Measurements from ENCODE around the gene CD34. TPM values are rescaled to one million over a fixed set of nuclear protein-coding genes. Genes with fewer than 3 reads are reported as not detected.

CD34 gene
- total RNA-seq, 2 experiments from 2014 or later: 0.03 to 0.05 TPM

GRCh38 chr1:207903767-207904166 is 7.2 kb downstream of the CD34 start:
- ChIA-PET CTCF (interaction anchor here (0.7 to 1.9 kb wide), 3 partner anchors 35 to 80 kb away, joined by 3 to 7 read pairs (median 5); no protein-coding TSS in a partner anchor), POLR2A (no interaction called here)
- DNase-seq: no peak
- H3K27ac Mint-ChIP-seq: no peak overlapping the region
- H3K36me3 Mint-ChIP-seq (ENCODE audit: low read depth): no peaks in the 10 kb centered on the region
- H3K4me3 Mint-ChIP-seq: no peak overlapping the region
- peaks cover 35% of the 10 kb centered on the region for H3K4me1 Mint-ChIP-seq
- no peaks in the 10 kb centered on the region for H3K9me3 Mint-ChIP-seq
- H3K27me3 Mint-ChIP-seq: peaks cover 5% of the 10 kb centered on the region

GRCh38 chr1:207903053-207903452 is 7.9 kb downstream of the CD34 start:
- Mint-ChIP-seq H3K36me3 (ENCODE audit: low read depth) (no peaks in the 10 kb centered on the region), H3K27ac (no peak overlapping the region), H3K27me3 (peaks cover 5% of the 10 kb centered on the region), H3K4me3 (no peak overlapping the region), H3K4me1 (peaks cover 35% of the 10 kb centered on the region), H3K9me3 (no peaks in the 10 kb centered on the region)
- no peak for DNase-seq
- ChIA-PET CTCF (interaction anchor here (0.7 to 4.8 kb wide), 4 partner anchors 18 to 79 kb away, joined by 3 to 28 read pairs (median 6); no protein-coding TSS in a partner anchor), POLR2A (no interaction called here)

GRCh38 chr1:207902566-207902965 is 8.4 kb downstream of the CD34 start:
- POLR2A ChIA-PET: no interaction called here
- CTCF ChIA-PET: interaction anchor here (4.8 kb wide), 1 partner anchor 18 kb away, joined by 28 read pairs; no protein-coding TSS in a partner anchor
- no peaks in the 10 kb centered on the region for H3K9me3 Mint-ChIP-seq
- DNase-seq: no peak
- H3K36me3 Mint-ChIP-seq (ENCODE audit: low read depth): no peaks in the 10 kb centered on the region
- H3K27ac Mint-ChIP-seq: no peak overlapping the region
- H3K4me3 Mint-ChIP-seq: no peak overlapping the region
- H3K27me3 Mint-ChIP-seq: peaks cover under 1% of the 10 kb centered on the region
- peaks cover 35% of the 10 kb centered on the region for H3K4me1 Mint-ChIP-seq

GRCh38 chr1:207901041-207901653 is 9.8 kb downstream of the CD34 start:
- POLR2A ChIA-PET: no interaction called here
- CTCF ChIA-PET: interaction anchor here (0.7 to 4.8 kb wide), 3 partner anchors 16 to 160 kb away, joined by 3 to 28 read pairs (median 3); no protein-coding TSS in a partner anchor

GRCh38 chr1:207898836-207899235 is 12.1 kb downstream of the CD34 start:
- Mint-ChIP-seq H3K27me3 (peaks cover 4% of the 10 kb centered on the region), H3K36me3 (ENCODE audit: low read depth) (no peaks in the 10 kb centered on the region), H3K4me3 (no peak overlapping the region), H3K27ac (no peak overlapping the region), H3K9me3 (no peaks in the 10 kb centered on the region), H3K4me1 (peaks cover 30% of the 10 kb centered on the region)
- no peak for DNase-seq
- ChIA-PET POLR2A (no interaction called here), CTCF (interaction anchor here (1.1 to 4.8 kb wide), 2 partner anchors 14 to 61 kb away, joined by 3 to 28 read pairs; no protein-coding TSS in a partner anchor)

More at GRCh38 chr1:207901041-207901653, 9.8 kb downstream of the CD34 start:
- H3K36me3 Mint-ChIP-seq (ENCODE audit: low read depth): no peaks in the 10 kb centered on the region
- H3K4me1 Mint-ChIP-seq: peaks cover 35% of the 10 kb centered on the region
- peaks cover under 1% of the 10 kb centered on the region for H3K27me3 Mint-ChIP-seq
- no peak overlapping the region for H3K4me3 Mint-ChIP-seq
- no peaks in the 10 kb centered on the region for H3K9me3 Mint-ChIP-seq
- no peak for DNase-seq
- no peak overlapping the region for H3K27ac Mint-ChIP-seq

- Mint-ChIP-seq H3K4me3 (no peak overlapping the region), H3K36me3 (ENCODE audit: low read depth) (no peaks in the 10 kb centered on the region), H3K27me3 (peaks cover 4% of the 10 kb centered on the region), H3K27ac (no peak overlapping the region), H3K9me3 (no peaks in the 10 kb centered on the region), H3K4me1 (peaks cover 25% of the 10 kb centered on the region)
- POLR2A ChIA-PET: no interaction called here
- DNase-seq: no peak
- CTCF ChIA-PET: interaction anchor here (1.1 to 5.5 kb wide), 4 partner anchors 13 to 65 kb away, joined by 3 to 51 read pairs (median 28); no protein-coding TSS in a partner anchor
Observed at GRCh38 chr1:207898260-207898659, 12.7 kb downstream of the CD34 start.

- Mint-ChIP-seq H3K9me3 (no peaks in the 10 kb centered on the region), H3K27me3 (peaks cover 7% of the 10 kb centered on the region), H3K4me1 (peaks cover 21% of the 10 kb centered on the region), H3K27ac (no peak overlapping the region), H3K4me3 (no peak overlapping the region), H3K36me3 (ENCODE audit: low read depth) (no peaks in the 10 kb centered on the region)
- ChIA-PET CTCF (interaction anchor here (0.5 to 5.5 kb wide), 9 partner anchors 9 to 101 kb away, joined by 3 to 51 read pairs (median 3); no protein-coding TSS in a partner anchor), POLR2A (interaction anchor here (0.8 kb wide), 1 partner anchor 12 kb away, joined by 3 read pairs; no protein-coding TSS in a partner anchor)
- DNase-seq: no peak
Observed at GRCh38 chr1:207897188-207897587, 13.7 kb downstream of the CD34 start.

- CTCF ChIA-PET: interaction anchor here (0.5 to 5.5 kb wide), 9 partner anchors 12 to 102 kb away, joined by 3 to 51 read pairs (median 3); no protein-coding TSS in a partner anchor
- no peaks in the 10 kb centered on the region for H3K36me3 Mint-ChIP-seq (ENCODE audit: low read depth)
- no peak for DNase-seq
- POLR2A ChIA-PET: interaction anchor here (0.8 to 1.4 kb wide), 2 partner anchors 11 to 66 kb away, joined by 3 to 6 read pairs; no protein-coding TSS in a partner anchor
- peaks cover 16% of the 10 kb centered on the region for H3K4me1 Mint-ChIP-seq
- H3K9me3 Mint-ChIP-seq: no peaks in the 10 kb centered on the region
- no peak overlapping the region for H3K4me3 Mint-ChIP-seq
- H3K27me3 Mint-ChIP-seq: peaks cover 7% of the 10 kb centered on the region
- no peak overlapping the region for H3K27ac Mint-ChIP-seq
Observed at GRCh38 chr1:207896547-207896946, 14.4 kb downstream of the CD34 start.

- H3K4me1 Mint-ChIP-seq: peaks cover 8% of the 10 kb centered on the region
- H3K36me3 Mint-ChIP-seq (ENCODE audit: low read depth): no peaks in the 10 kb centered on the region
- no peaks in the 10 kb centered on the region for H3K9me3 Mint-ChIP-seq
- H3K27ac Mint-ChIP-seq: no peak overlapping the region
- POLR2A ChIA-PET: interaction anchor here (1.3 kb wide), 1 partner anchor 12 kb away, joined by 4 read pairs; no protein-coding TSS in a partner anchor
- H3K4me3 Mint-ChIP-seq: no peak overlapping the region
- no peak for DNase-seq
- CTCF ChIA-PET: interaction anchor here (0.7 to 5.5 kb wide), 3 partner anchors 10 to 68 kb away, joined by 3 to 51 read pairs (median 3); no protein-coding TSS in a partner anchor
- H3K27me3 Mint-ChIP-seq: peaks cover 7% of the 10 kb centered on the region
Observed at GRCh38 chr1:207894704-207895103, 16.2 kb downstream of the CD34 start.

- Mint-ChIP-seq H3K4me3 (no peak overlapping the region), H3K27me3 (peaks cover 7% of the 10 kb centered on the region), H3K27ac (no peak overlapping the region), H3K9me3 (no peaks in the 10 kb centered on the region), H3K36me3 (ENCODE audit: low read depth) (no peaks in the 10 kb centered on the region), H3K4me1 (peaks cover 8% of the 10 kb centered on the region)
- ChIA-PET POLR2A (interaction anchor here (1.3 kb wide), 1 partner anchor 11 kb away, joined by 4 read pairs; no protein-coding TSS in a partner anchor), CTCF (interaction anchor here (0.7 to 5.5 kb wide), 3 partner anchors 9 to 69 kb away, joined by 3 to 51 read pairs (median 3); no protein-coding TSS in a partner anchor)
- no peak for DNase-seq
Observed at GRCh38 chr1:207893737-207894582, 17.0 kb downstream of the CD34 start.

GRCh38 chr1:207892764-207893163 is 18.2 kb downstream of the CD34 start:
- H3K4me1 Mint-ChIP-seq: peaks cover 8% of the 10 kb centered on the region

GRCh38 chr1:207891148-207891547 is 19.8 kb downstream of the CD34 start:
- DNase-seq: no peak
- ChIA-PET CTCF (no interaction called here), POLR2A (no interaction called here)
- Mint-ChIP-seq H3K4me3 (no peak overlapping the region), H3K4me1 (peaks cover 8% of the 10 kb centered on the region), H3K9me3 (no peaks in the 10 kb centered on the region), H3K27me3 (peaks cover 9% of the 10 kb centered on the region), H3K27ac (no peak overlapping the region), H3K36me3 (ENCODE audit: low read depth) (no peaks in the 10 kb centered on the region)

More at GRCh38 chr1:207892764-207893163, 18.2 kb downstream of the CD34 start:
- peaks cover 9% of the 10 kb centered on the region for H3K27me3 Mint-ChIP-seq
- H3K36me3 Mint-ChIP-seq (ENCODE audit: low read depth): no peaks in the 10 kb centered on the region
- ChIA-PET POLR2A (no interaction called here), CTCF (interaction anchor here (1.2 to 5.5 kb wide), 2 partner anchors 8 to 70 kb away, joined by 4 to 51 read pairs; no protein-coding TSS in a partner anchor)
- H3K4me3 Mint-ChIP-seq: no peak overlapping the region
- DNase-seq: no peak
- no peak overlapping the region for H3K27ac Mint-ChIP-seq
- no peaks in the 10 kb centered on the region for H3K9me3 Mint-ChIP-seq
